Fibroblast of skin of right biceps (primary cell): ENCODE data around the gene SLIT1.

Experiments
- DNase-seq: peaks from one replicate; pipeline ENCODE4 v3.0.0-alpha.2; 2013

Gene SLIT1

GRCh38 chr10:96949039-96949683 lies 236.6 kb downstream of the SLIT1 start:
- DNase-seq, result no peak
